ENCODE measurements around the gene KLHL41. TPM values are rescaled to one million over a fixed set of nuclear protein-coding genes. Genes with fewer than 3 reads are reported as not detected.

KLHL41 gene
- total and polyA plus RNA-seq, 10 of the 15 experiments (the other 5 are each of a cell fraction or from before 2014, with no cell fraction given), result 0.03 to 0.38 (median 0.10) TPM; not detected in 3

- TF ChIP-seq ZBTB11 (CRISPR knock-in tag; IDR thresholded peaks at IDR 0.05) (no peak), NFYA (IDR thresholded peaks at IDR 0.05; ENCODE audit: borderline replicate concordance, low read depth, low read length) (no peak), NKRF (conservative IDR thresholded peaks at IDR 0.05) (no peak), EP300 (IDR thresholded peaks at IDR 0.05; ENCODE audit: borderline replicate concordance in 1 of 2, control insufficient read depth in 1 of 2, low read depth in 2 of 2, low read length in 2 of 2) (no peak), MTA2 (IDR thresholded peaks at IDR 0.05; ENCODE audit: low read depth) (no peak), KDM1A (IDR thresholded peaks at IDR 0.05; ENCODE audit: borderline replicate concordance) (no peak), PAX5 (IDR thresholded peaks at IDR 0.05; ENCODE audit: borderline replicate concordance, low read depth, low read length) (no peak)
Measured at GRCh38 chr2:169512525-169512924, 3.0 kb downstream of the KLHL41 start (continued).

GRCh38 chr2:169513094-169513493 lies 3.6 kb downstream of the KLHL41 start:
- no peak for DNase-seq (ENCODE audit: low read depth, low spot score)
- Histone ChIP-seq H3K36me3 (ENCODE audit: control insufficient read depth in 2 of 2, insufficient read depth in 2 of 2, low read length in 1 of 2) (no peaks in the 10 kb centered on the region), H3K4me2 (ENCODE audit: control insufficient read depth, insufficient read depth) (no peak overlapping the region), H3K27me3 (replicated peaks in 1 of 2; ENCODE audit: control insufficient read depth in 2 of 2, insufficient read depth in 2 of 2, low read length in 1 of 2) (no peaks in the 10 kb centered on the region; a peak in 1 of 4 replicates), H3K9me3 (replicated peaks; ENCODE audit: control insufficient read depth, insufficient read depth, low read length) (no peaks in the 10 kb centered on the region), H3K4me1 (ENCODE audit: control insufficient read depth, insufficient read depth, low read length) (no peaks in the 10 kb centered on the region), H3K4me3 (no peak overlapping the region), H3K79me2 (ENCODE audit: control insufficient read depth, insufficient read depth, low read length) (no peaks in the 10 kb centered on the region), H3K9ac (ENCODE audit: control insufficient read depth, insufficient read depth, low read length) (no peak overlapping the region), H3K27ac (ENCODE audit: control insufficient read depth, insufficient read depth) (no peak overlapping the region), H2AFZ (ENCODE audit: control insufficient read depth, low read depth, low read length) (no peak overlapping the region), H4K20me1 (ENCODE audit: control insufficient read depth, insufficient read depth) (no peaks in the 10 kb centered on the region)
- no peak for FAIRE-seq
- ChIA-PET CTCF (no interaction called here), SMC1A (ENCODE audit: uncharacterized antibody, unreplicated experiment) (no interaction called here), RAD21 (ENCODE audit: unreplicated experiment) (no interaction called here), POLR2A (interaction anchor here (0.5 kb wide), 1 partner anchor 11 kb away, joined by 3 read pairs; no protein-coding TSS in a partner anchor)
- 40% methylated on average over 1 of the region's 1 CpG for WGBS (ENCODE audit: insufficient coverage, insufficient replicate concordance, low lambda C conversion rate, missing lambda C conversion rate)
- in situ Hi-C loops (cut with MboI) (no loop called here), intact Hi-C loops (cut with micrococcal nuclease; ENCODE audit: unreplicated experiment) (no loop called here)
- ATAC-seq, result no peak
- TF ChIP-seq LARP7 (IDR thresholded peaks at IDR 0.05) (no peak), NBN (IDR thresholded peaks at IDR 0.05) (no peak), POU2F2 (IDR thresholded peaks at IDR 0.05; ENCODE audit: borderline replicate concordance, low read depth, low read length) (no peak), STAT1 (conservative IDR thresholded peaks at IDR 0.05) (no peak), NRF1 (conservative IDR thresholded peaks at IDR 0.05; ENCODE audit: low read depth, low read length) (no peak), PAX8 (IDR thresholded peaks at IDR 0.05) (no peak)
- no TSS peak for BruUV-seq (replicated peaks)

All from GM12878 (cell line).